Muscle of arm (tissue), 12 donors: ENCODE results near the gene RNASE7. TPM values are rescaled to one million over a fixed set of nuclear protein-coding genes. Genes with fewer than 3 reads are reported as not detected.
A peak's percentile ranks its signal among the peaks of the same experiment; 100 is the strongest.

ENCODE experiments used
- DNase-seq: peaks from one replicate; pipeline ENCODE4 v3.0.0-alpha.2; 2013
- polyA plus RNA-seq, 12 donors: library from polyadenylated mRNA; unstranded; fragments of 120-200 nt; gene quantifications; one replicate each; pipeline ENCODE4 v1.2.1, GENCODE V29; 2013; ENCODE audit not compliant: insufficient read length in 12 of 12

RNASE7 gene
- polyA plus RNA-seq, 12 donors, result 0.11 to 0.40 (median 0.16) TPM; not detected in 7

- no peak for DNase-seq
These were observed 44.7 kb downstream of the RNASE7 start for GRCh38 chr14:21086908-21087293.

GRCh38 chr14:21087294-21088091, 45.3 kb downstream of the RNASE7 start:
- DNase-seq, result peak; percentile 65

GRCh38 chr14:21088687-21089086, 46.5 kb downstream of the RNASE7 start:
- no peak for DNase-seq

- DNase-seq, result no peak
These were observed 47.1 kb downstream of the RNASE7 start for GRCh38 chr14:21089271-21089670.

GRCh38 chr14:21089877-21090193, 47.7 kb downstream of the RNASE7 start:
- no peak for DNase-seq

- DNase-seq, result no peak
These were observed 48.2 kb downstream of the RNASE7 start for GRCh38 chr14:21090194-21090939.

GRCh38 chr14:21090940-21091663, 48.9 kb downstream of the RNASE7 start:
- no peak for DNase-seq

- no peak for DNase-seq
These were observed 49.7 kb downstream of the RNASE7 start for GRCh38 chr14:21091821-21092272.

- peak; percentile 85 for DNase-seq
These were observed 50.3 kb downstream of the RNASE7 start for GRCh38 chr14:21092273-21093011.

- no peak for DNase-seq
These were observed 50.9 kb downstream of the RNASE7 start for GRCh38 chr14:21093018-21093417.

Other genes starting within 250 kb of the RNASE7 start
- 100 to 1,000 TPM in 11 of 12 donors, not detected in 1; 135 to 267 (median 179) TPM for gene RNASE1, start 239.5 kb upstream of the RNASE7 start, polyA plus RNA-seq
- gene RNASE3, start 151.0 kb upstream of the RNASE7 start, polyA plus RNA-seq, result 1 to 10 TPM in 1 of 12 donors, under 1 TPM in 2, not detected in 9; 0.30 to 6.1 (median 0.63) TPM
- 10 to 100 TPM in 1 of 12 donors, 1 to 10 TPM in 1, under 1 TPM in 7, not detected in 3; 0.40 to 13.3 (median 0.72) TPM for gene RNASE2, start 86.9 kb upstream of the RNASE7 start, polyA plus RNA-seq
- 10 to 100 TPM in 11 of 12 donors, not detected in 1; 41.2 to 84.2 (median 63.5) TPM for gene METTL17, start 52.4 kb upstream of the RNASE7 start, polyA plus RNA-seq
- 1 to 10 TPM in 2 of 12 donors, under 1 TPM in 2, not detected in 8; 0.15 to 1.6 (median 0.81) TPM for gene SLC39A2, start 43.1 kb upstream of the RNASE7 start, polyA plus RNA-seq
- gene NDRG2, start 17.3 kb upstream of the RNASE7 start, polyA plus RNA-seq, result 100 to 1,000 TPM in 11 of 12 donors, not detected in 1; 110 to 226 (median 185) TPM
- under 1 TPM in 10 of 12 donors, not detected in 2; 0.34 to 0.78 (median 0.59) TPM for gene TPPP2, start 12.1 kb upstream of the RNASE7 start, polyA plus RNA-seq
- under 1 TPM in 6 of 12 donors, not detected in 6; 0.14 to 0.31 (median 0.24) TPM for gene RNASE13, start 7.6 kb upstream of the RNASE7 start, polyA plus RNA-seq
- gene RNASE8, start 15.5 kb downstream of the RNASE7 start, polyA plus RNA-seq, result not detected
- gene ARHGEF40, start 27.9 kb downstream of the RNASE7 start, polyA plus RNA-seq, result 100 to 1,000 TPM in 1 of 12 donors, 10 to 100 TPM in 11; 52.3 to 196 (median 66.0) TPM
- 10 to 100 TPM in 11 of 12 donors, not detected in 1; 11.1 to 32.5 (median 14.7) TPM for gene ZNF219, start 56.3 kb downstream of the RNASE7 start, polyA plus RNA-seq
- under 1 TPM in 10 of 12 donors, not detected in 2; 0.27 to 0.82 (median 0.52) TPM for gene TMEM253, start 58.7 kb downstream of the RNASE7 start, polyA plus RNA-seq
- gene OR5AU1, start 113.7 kb downstream of the RNASE7 start, polyA plus RNA-seq, result under 1 TPM in 2 of 12 donors, not detected in 10; 0.03 to 0.05 TPM
- 100 to 1,000 TPM in 11 of 12 donors, not detected in 1; 385 to 728 (median 453) TPM for gene HNRNPC, start 227.1 kb downstream of the RNASE7 start, polyA plus RNA-seq
- under 1 TPM in 10 of 12 donors, not detected in 2; 0.26 to 0.86 (median 0.50) TPM for gene RPGRIP1, start 237.7 kb downstream of the RNASE7 start, polyA plus RNA-seq